ENCODE data around the gene SOX18.
"Not testable (repeated sequence)": the region's sequence is repeated elsewhere in the genome, so short reads cannot be mapped to it uniquely, and the experiment has no call there.

Gene SOX18

GRCh38 chr20:64049060-64049877 lies at the start of gene SOX18:
SOX18 (minus strand) TSS chr20:64049639; CDS start chr20:64049516, 123 bp downstream.
- ATAC-seq (no peak), DNase-seq (peak; percentile 46)
- H3K4me1 Mint-ChIP-seq = peaks cover 8% of the 10 kb centered on the region
- no peaks in the 10 kb centered on the region for H3K36me3 Mint-ChIP-seq (ENCODE audit: low read depth)
- peaks cover 24% of the 10 kb centered on the region for H3K27me3 Mint-ChIP-seq
- no peak within 1 kb of the TSS for H3K4me3 Mint-ChIP-seq
- H3K27ac Mint-ChIP-seq = no peak within 1 kb of the TSS
- H3K9me3 Mint-ChIP-seq = no peaks in the 10 kb centered on the region

- no peak overlapping the region for H3K4me3 Mint-ChIP-seq
- H3K9me3 Mint-ChIP-seq = peaks cover 6% of the 10 kb centered on the region
- DNase-seq = no peak
- no peak overlapping the region for H3K27ac Mint-ChIP-seq
- no peak for ATAC-seq
- peaks cover 2% of the 10 kb centered on the region for H3K36me3 Mint-ChIP-seq (ENCODE audit: low read depth)
- peaks cover 15% of the 10 kb centered on the region for H3K27me3 Mint-ChIP-seq
- H3K4me1 Mint-ChIP-seq = peaks cover 21% of the 10 kb centered on the region
Measured at GRCh38 chr20:64098471-64099013, 49.1 kb upstream of the SOX18 start.

GRCh38 chr20:64096535-64096934 lies 47.1 kb upstream of the SOX18 start:
- Mint-ChIP-seq H3K27me3 (peaks cover 7% of the 10 kb centered on the region), H3K9me3 (peaks cover 6% of the 10 kb centered on the region), H3K27ac (no peak overlapping the region), H3K36me3 (ENCODE audit: low read depth) (peaks cover 2% of the 10 kb centered on the region), H3K4me3 (no peak overlapping the region), H3K4me1 (peaks cover 18% of the 10 kb centered on the region)
- DNase-seq (no peak), ATAC-seq (no peak)

- H3K4me1 Mint-ChIP-seq = peaks cover 12% of the 10 kb centered on the region
- no peak overlapping the region for H3K4me3 Mint-ChIP-seq
- ATAC-seq (no peak), DNase-seq (no peak)
- no peak overlapping the region for H3K27ac Mint-ChIP-seq
- H3K27me3 Mint-ChIP-seq = peaks cover under 1% of the 10 kb centered on the region
- H3K9me3 Mint-ChIP-seq = peaks cover 6% of the 10 kb centered on the region
- peaks cover 2% of the 10 kb centered on the region for H3K36me3 Mint-ChIP-seq (ENCODE audit: low read depth)
Measured at GRCh38 chr20:64095927-64096326, 46.5 kb upstream of the SOX18 start.

GRCh38 chr20:64095455-64095854 lies 46.0 kb upstream of the SOX18 start:
- H3K36me3 Mint-ChIP-seq (ENCODE audit: low read depth) = peaks cover 2% of the 10 kb centered on the region
- DNase-seq (no peak), ATAC-seq (no peak)
- peaks cover 6% of the 10 kb centered on the region for H3K9me3 Mint-ChIP-seq
- no peak overlapping the region for H3K27ac Mint-ChIP-seq
- H3K4me1 Mint-ChIP-seq = peaks cover 7% of the 10 kb centered on the region
- no peaks in the 10 kb centered on the region for H3K27me3 Mint-ChIP-seq
- H3K4me3 Mint-ChIP-seq = no peak overlapping the region

- H3K27me3 Mint-ChIP-seq = no peaks in the 10 kb centered on the region
- DNase-seq (no peak), ATAC-seq (no peak)
- no peak overlapping the region for H3K4me3 Mint-ChIP-seq
- no peaks in the 10 kb centered on the region for H3K4me1 Mint-ChIP-seq
- peaks cover 6% of the 10 kb centered on the region for H3K9me3 Mint-ChIP-seq
- peaks cover 2% of the 10 kb centered on the region for H3K36me3 Mint-ChIP-seq (ENCODE audit: low read depth)
- H3K27ac Mint-ChIP-seq = no peak overlapping the region
Measured at GRCh38 chr20:64093013-64093503, 43.6 kb upstream of the SOX18 start.

GRCh38 chr20:64092258-64093012 lies 43.0 kb upstream of the SOX18 start:
- no peak for ATAC-seq
- no peak overlapping the region for H3K27ac Mint-ChIP-seq
- peaks cover 2% of the 10 kb centered on the region for H3K36me3 Mint-ChIP-seq (ENCODE audit: low read depth)
- DNase-seq = no peak
- H3K4me1 Mint-ChIP-seq = no peaks in the 10 kb centered on the region
- H3K4me3 Mint-ChIP-seq = no peak overlapping the region
- peaks cover 6% of the 10 kb centered on the region for H3K9me3 Mint-ChIP-seq
- no peaks in the 10 kb centered on the region for H3K27me3 Mint-ChIP-seq

GRCh38 chr20:64091770-64092169 lies 42.3 kb upstream of the SOX18 start:
- ATAC-seq (no peak), DNase-seq (no peak)
- Mint-ChIP-seq H3K4me3 (no peak overlapping the region), H3K36me3 (ENCODE audit: low read depth) (peaks cover under 1% of the 10 kb centered on the region), H3K9me3 (peaks cover 4% of the 10 kb centered on the region), H3K4me1 (no peaks in the 10 kb centered on the region), H3K27ac (no peak overlapping the region), H3K27me3 (no peaks in the 10 kb centered on the region)

- H3K9me3 Mint-ChIP-seq = no peaks in the 10 kb centered on the region
- no peak overlapping the region for H3K4me3 Mint-ChIP-seq
- ATAC-seq (no peak), DNase-seq (no peak)
- H3K27me3 Mint-ChIP-seq = no peaks in the 10 kb centered on the region
- H3K36me3 Mint-ChIP-seq (ENCODE audit: low read depth) = no peaks in the 10 kb centered on the region
- H3K4me1 Mint-ChIP-seq = no peaks in the 10 kb centered on the region
- no peak overlapping the region for H3K27ac Mint-ChIP-seq
Measured at GRCh38 chr20:64091340-64091739, 41.9 kb upstream of the SOX18 start.

GRCh38 chr20:64090165-64090564 lies 40.7 kb upstream of the SOX18 start:
- H3K27ac Mint-ChIP-seq = no peak overlapping the region
- H3K27me3 Mint-ChIP-seq = peaks cover 5% of the 10 kb centered on the region
- no peaks in the 10 kb centered on the region for H3K36me3 Mint-ChIP-seq (ENCODE audit: low read depth)
- no peak overlapping the region for H3K4me3 Mint-ChIP-seq
- DNase-seq (no peak), ATAC-seq (no peak)
- no peaks in the 10 kb centered on the region for H3K9me3 Mint-ChIP-seq
- H3K4me1 Mint-ChIP-seq = no peaks in the 10 kb centered on the region

- not testable (repeated sequence) for DNase-seq; H3K4me1 Mint-ChIP-seq; H3K9me3 Mint-ChIP-seq; H3K27ac Mint-ChIP-seq; ATAC-seq; H3K36me3 Mint-ChIP-seq (ENCODE audit: low read depth); H3K4me3 Mint-ChIP-seq
- peaks cover 11% of the 10 kb centered on the region for H3K27me3 Mint-ChIP-seq
Measured at GRCh38 chr20:64088586-64088985, 39.1 kb upstream of the SOX18 start.

- not testable (repeated sequence) for DNase-seq; H3K4me3 Mint-ChIP-seq; ATAC-seq; H3K36me3 Mint-ChIP-seq (ENCODE audit: low read depth); H3K9me3 Mint-ChIP-seq; H3K27ac Mint-ChIP-seq
- Mint-ChIP-seq H3K27me3 (peaks cover 11% of the 10 kb centered on the region), H3K4me1 (peaks cover 12% of the 10 kb centered on the region)
Measured at GRCh38 chr20:64087226-64087825, 37.9 kb upstream of the SOX18 start.

- Mint-ChIP-seq H3K4me3 (no peak overlapping the region), H3K36me3 (ENCODE audit: low read depth) (no peaks in the 10 kb centered on the region), H3K27me3 (peaks cover 16% of the 10 kb centered on the region), H3K4me1 (peaks cover 15% of the 10 kb centered on the region), H3K27ac (no peak overlapping the region), H3K9me3 (no peaks in the 10 kb centered on the region)
- DNase-seq = no peak
- ATAC-seq = no peak
Measured at GRCh38 chr20:64086801-64087200, 37.4 kb upstream of the SOX18 start.

GRCh38 chr20:64084685-64085152 lies 35.3 kb upstream of the SOX18 start:
- H3K9me3 Mint-ChIP-seq = no peaks in the 10 kb centered on the region
- peak overlapping the region; percentile 77 for H3K4me3 Mint-ChIP-seq
- no peak for ATAC-seq
- peaks cover 19% of the 10 kb centered on the region for H3K27me3 Mint-ChIP-seq
- no peaks in the 10 kb centered on the region for H3K36me3 Mint-ChIP-seq (ENCODE audit: low read depth)
- no peak for DNase-seq
- peaks cover 25% of the 10 kb centered on the region for H3K4me1 Mint-ChIP-seq
- H3K27ac Mint-ChIP-seq = no peak overlapping the region
